H9 (cell line): ENCODE data around the gene HAVCR1. TPM values are rescaled to one million over a fixed set of nuclear protein-coding genes. Genes with fewer than 3 reads are reported as not detected.
"Not testable (repeated sequence)": the region's sequence is repeated elsewhere in the genome, so short reads cannot be mapped to it uniquely, and the experiment has no call there.

Experiments used
- DNase-seq: peaks from one replicate; pipeline ENCODE4 v3.0.0-alpha.2; 2017
- H2AFZ ChIP-seq: one replicate; pipeline ENCODE4 v1.6.1; 2013; ENCODE audit warnings: mild to moderate bottlenecking, low read length, control low read depth, moderate library complexity
- H2AK5ac ChIP-seq: 2 replicates; pipeline ENCODE4 v1.6.1; 2013; ENCODE audit warnings: low read length, control low read depth, mixed read lengths; ENCODE audit not compliant: insufficient read length
- H2BK120ac ChIP-seq: one replicate; pipeline ENCODE4 v1.6.1; 2013; ENCODE audit warnings: low read depth, mild to moderate bottlenecking, low read length, control low read depth, inconsistent platforms; ENCODE audit not compliant: poor library complexity, severe bottlenecking
- H2BK12ac ChIP-seq: 2 replicates; pipeline ENCODE4 v1.6.1; 2013; ENCODE audit warnings: low read length, control low read depth, mixed read lengths, low read depth; ENCODE audit not compliant: insufficient read length
- H2BK15ac ChIP-seq: 2 replicates; pipeline ENCODE4 v1.6.1; 2013; ENCODE audit warnings: low read depth, low read length, control low read depth
- H2BK20ac ChIP-seq: one replicate; pipeline ENCODE4 v1.6.1; 2013; ENCODE audit warnings: low read depth, mild to moderate bottlenecking, low read length, control low read depth, inconsistent platforms; ENCODE audit not compliant: poor library complexity, severe bottlenecking
- H2BK5ac ChIP-seq: 2 replicates; pipeline ENCODE4 v1.6.1; 2013; ENCODE audit warnings: low read length, control low read depth, mixed read lengths; ENCODE audit not compliant: insufficient read length
- H3K14ac ChIP-seq: 2 replicates; pipeline ENCODE4 v1.6.1; 2013; ENCODE audit warnings: low read length, control low read depth; ENCODE audit not compliant: insufficient read depth
- H3K18ac ChIP-seq: 2 replicates; pipeline ENCODE4 v1.6.1; 2013; ENCODE audit warnings: low read depth, mild to moderate bottlenecking, mixed read lengths, low read length, control low read depth; ENCODE audit not compliant: insufficient read length
- H3K23ac ChIP-seq: 2 replicates; pipeline ENCODE4 v1.6.1; 2013; ENCODE audit warnings: low read length, control low read depth, mixed read lengths, low read depth; ENCODE audit not compliant: insufficient read length
- H3K23me2 ChIP-seq: 2 replicates; pipeline ENCODE4 v1.6.1; 2013; ENCODE audit warnings: low read depth, mild to moderate bottlenecking, mixed read lengths, low read length, control low read depth; ENCODE audit not compliant: insufficient read length, poor library complexity, severe bottlenecking
- H3K27ac ChIP-seq: 2 replicates; pipeline ENCODE4 v1.5.1; 2013; ENCODE audit warnings: low read length, control low read depth, mixed read lengths, low read depth; ENCODE audit not compliant: insufficient read length
- H3K27me3 ChIP-seq: 2 replicates; pipeline ENCODE4 v1.6.1; 2013; ENCODE audit warnings: low read length, control low read depth, inconsistent platforms; ENCODE audit not compliant: insufficient read depth
- H3K4ac ChIP-seq: 2 replicates; pipeline ENCODE4 v1.6.1; 2013; ENCODE audit warnings: low read depth, mild to moderate bottlenecking, control low read depth, inconsistent platforms, low read length, moderate library complexity
- H3K4me1 ChIP-seq: 2 replicates; pipeline ENCODE4 v1.6.1; 2013; ENCODE audit warnings: low read length, control low read depth, inconsistent platforms; ENCODE audit not compliant: insufficient read depth
- H3K4me2 ChIP-seq: 2 replicates; pipeline ENCODE4 v1.6.1; 2013; ENCODE audit warnings: low read length, control low read depth, mixed read lengths; ENCODE audit not compliant: insufficient read length, insufficient read depth
- H3K56ac ChIP-seq: 2 replicates; pipeline ENCODE4 v1.6.1; 2013; ENCODE audit warnings: low read depth, mild to moderate bottlenecking, mixed read lengths, low read length, control low read depth; ENCODE audit not compliant: insufficient read length
- H3K79me1 ChIP-seq: 2 replicates; pipeline ENCODE4 v1.6.1; 2013; ENCODE audit warnings: low read depth, mild to moderate bottlenecking, moderate library complexity, low read length, control low read depth, inconsistent platforms; ENCODE audit not compliant: insufficient read depth, poor library complexity, severe bottlenecking
- H3K79me2 ChIP-seq: 2 replicates; pipeline ENCODE4 v1.6.1; 2013; ENCODE audit warnings: low read length, control low read depth, inconsistent platforms; ENCODE audit not compliant: insufficient read depth
- H3K9ac ChIP-seq: 2 replicates; pipeline ENCODE4 v1.6.1; 2013; ENCODE audit warnings: low read length, control low read depth, mixed read lengths; ENCODE audit not compliant: insufficient read length; ENCODE audit errors: extremely low read depth
- H3K9me3 ChIP-seq: one replicate; pipeline ENCODE4 v1.6.1; 2013; ENCODE audit warnings: low read depth, low read length, inconsistent platforms; ENCODE audit not compliant: control insufficient read depth
- H3T11ph ChIP-seq: one replicate; pipeline ENCODE4 v1.6.1; 2013; ENCODE audit warnings: mild to moderate bottlenecking, low read length, control low read depth, inconsistent platforms
- H4K20me1 ChIP-seq: one replicate; pipeline ENCODE4 v1.6.1; 2013; ENCODE audit not compliant: control insufficient read depth, insufficient read length, insufficient read depth
- H4K5ac ChIP-seq: 2 replicates; pipeline ENCODE4 v1.6.1; 2013; ENCODE audit warnings: low read depth, mild to moderate bottlenecking, mixed read lengths, low read length, control low read depth; ENCODE audit not compliant: insufficient read length
- H4K8ac ChIP-seq: replicated peaks from 2 replicates; pipeline ENCODE4 v1.6.1; 2013; ENCODE audit warnings: low read length, control low read depth, mixed read lengths, low read depth; ENCODE audit not compliant: insufficient read length
- H4K91ac ChIP-seq: 2 replicates; pipeline ENCODE4 v1.6.1; 2013; ENCODE audit warnings: low read depth, mild to moderate bottlenecking, moderate library complexity, mixed read lengths, low read length, control low read depth; ENCODE audit not compliant: insufficient read length
- H3K27ac Mint-ChIP-seq, 3 experiments: 2 replicates in 2 of 3; 3 replicates in 1 of 3; pipeline ENCODE4 v1.8.0; 2020 to 2021; ENCODE audit warnings: mixed read lengths in 3 of 3, mild to moderate bottlenecking in 1 of 3, moderate library complexity in 1 of 3
- H3K27me3 Mint-ChIP-seq: 2 replicates; pipeline ENCODE4 v1.8.0; 2021; ENCODE audit warnings: low read depth, mild to moderate bottlenecking, moderate library complexity, mixed read lengths
- H3K36me3 Mint-ChIP-seq, 3 experiments: 2 replicates in 2 of 3; 3 replicates in 1 of 3; pipeline ENCODE4 v1.8.0; 2020 to 2021; ENCODE audit warnings: low read depth in 3 of 3, mixed read lengths in 3 of 3; ENCODE audit not compliant: insufficient read depth in 1 of 3
- H3K4me1 Mint-ChIP-seq, 2 experiments: 2 replicates each; pipeline ENCODE4 v1.8.0; 2020; ENCODE audit warnings: mixed read lengths in 2 of 2
- H3K4me3 Mint-ChIP-seq, 2 experiments: 2 replicates in 1 of 2; 3 replicates in 1 of 2; pipeline ENCODE4 v1.8.0; 2020 to 2021; ENCODE audit warnings: mild to moderate bottlenecking in 2 of 2, mixed read lengths in 2 of 2, moderate library complexity in 1 of 2
- H3K9me3 Mint-ChIP-seq, 2 experiments: 2 replicates in 1 of 2; 3 replicates in 1 of 2; pipeline ENCODE4 v1.8.0; 2020; ENCODE audit warnings: mild to moderate bottlenecking in 2 of 2, mixed read lengths in 2 of 2, moderate library complexity in 1 of 2
- WGBS: extraction: QIAGEN DNeasy Blood & Tissue Kit; methylation state at CpG from one replicate; pipeline ENCODE4 v1.1.7; 2013; ENCODE audit warnings: missing lambda C conversion rate, low lambda C conversion rate, mixed read lengths; ENCODE audit not compliant: insufficient read length; ENCODE audit errors: extremely low coverage; 5-methylcytosine and 5-hydroxymethylcytosine counted together
- total RNA-seq: library from RNA; stranded (reverse); gene quantifications from 2 replicates; pipeline ENCODE4 v1.2.1, GENCODE V29; 2021
- TF ChIP-seq, protein P1 (sequence below): fragments of 200-600 bp; sonication (generic); conservative IDR thresholded peaks from 3 replicates; pipeline ENCODE4 v1.8.0; 2021; ENCODE audit warnings: antibody characterized with exemption, mild to moderate bottlenecking

The HAVCR1 gene
- total RNA-seq, 1 experiment from 2014 or later: not detected

DNA sequence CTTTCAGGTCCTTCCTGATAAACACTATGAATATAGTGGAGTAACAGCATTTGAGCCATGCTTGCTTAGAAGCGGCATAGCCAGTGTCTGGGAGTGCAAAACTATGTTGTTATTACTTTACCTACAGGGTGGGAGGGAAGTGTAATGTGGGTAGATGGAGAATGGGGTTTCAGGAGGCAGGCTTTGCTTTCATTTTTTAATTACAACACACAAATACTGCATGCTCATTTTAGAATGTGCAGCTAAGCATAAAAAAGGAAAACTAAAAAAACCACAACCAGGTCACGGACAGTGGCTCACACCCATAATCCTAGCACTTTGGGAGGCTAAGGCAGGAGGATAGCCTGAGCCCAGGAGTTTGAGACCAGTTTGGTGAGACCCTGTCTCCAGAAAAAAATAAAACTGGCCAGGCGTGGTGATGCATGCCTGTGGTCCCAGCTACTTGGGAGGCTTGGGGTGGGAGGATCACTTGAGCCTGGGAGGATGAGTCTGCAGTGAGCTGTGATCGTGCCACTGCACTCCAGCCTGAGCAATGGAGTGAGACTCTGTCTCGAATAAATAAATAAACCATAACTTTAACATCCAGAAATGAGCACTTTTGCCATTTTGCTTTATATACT is 20.2 kb downstream of the HAVCR1 start:
- Histone ChIP-seq H3T11ph (no peak overlapping the region), H3K4me1 (no peaks in the 10 kb centered on the region), H3K18ac (no peak overlapping the region), H3K14ac (no peak overlapping the region), H2AFZ (no peak overlapping the region), H3K9ac (no peak overlapping the region), H3K27ac (no peak overlapping the region), H3K56ac (no peak overlapping the region), H2BK15ac (no peak overlapping the region), H2AK5ac (no peak overlapping the region), H4K91ac (no peak overlapping the region), H3K79me1 (no peaks in the 10 kb centered on the region), H3K27me3 (no peaks in the 10 kb centered on the region), H4K20me1 (no peaks in the 10 kb centered on the region), H2BK20ac (no peak overlapping the region), H3K4me2 (no peak overlapping the region), H2BK12ac (no peak overlapping the region), H4K8ac (no peak overlapping the region), H2BK5ac (no peak overlapping the region), H4K5ac (no peak overlapping the region), H3K9me3 (no peaks in the 10 kb centered on the region), H3K23ac (no peak overlapping the region), H3K4ac (no peak overlapping the region), H3K79me2 (no peaks in the 10 kb centered on the region), H3K23me2 (no peaks in the 10 kb centered on the region), H2BK120ac (no peak overlapping the region)
- H3K4me3 Mint-ChIP-seq: no peak overlapping the region
- H3K27me3 Mint-ChIP-seq: no peaks in the 10 kb centered on the region; the same call in 1 of the 2 replicates
- H3K4me1 Mint-ChIP-seq: peaks cover 18 to 27% of the 10 kb centered on the region in 2 experiments
- TF ChIP-seq, protein P1, sequence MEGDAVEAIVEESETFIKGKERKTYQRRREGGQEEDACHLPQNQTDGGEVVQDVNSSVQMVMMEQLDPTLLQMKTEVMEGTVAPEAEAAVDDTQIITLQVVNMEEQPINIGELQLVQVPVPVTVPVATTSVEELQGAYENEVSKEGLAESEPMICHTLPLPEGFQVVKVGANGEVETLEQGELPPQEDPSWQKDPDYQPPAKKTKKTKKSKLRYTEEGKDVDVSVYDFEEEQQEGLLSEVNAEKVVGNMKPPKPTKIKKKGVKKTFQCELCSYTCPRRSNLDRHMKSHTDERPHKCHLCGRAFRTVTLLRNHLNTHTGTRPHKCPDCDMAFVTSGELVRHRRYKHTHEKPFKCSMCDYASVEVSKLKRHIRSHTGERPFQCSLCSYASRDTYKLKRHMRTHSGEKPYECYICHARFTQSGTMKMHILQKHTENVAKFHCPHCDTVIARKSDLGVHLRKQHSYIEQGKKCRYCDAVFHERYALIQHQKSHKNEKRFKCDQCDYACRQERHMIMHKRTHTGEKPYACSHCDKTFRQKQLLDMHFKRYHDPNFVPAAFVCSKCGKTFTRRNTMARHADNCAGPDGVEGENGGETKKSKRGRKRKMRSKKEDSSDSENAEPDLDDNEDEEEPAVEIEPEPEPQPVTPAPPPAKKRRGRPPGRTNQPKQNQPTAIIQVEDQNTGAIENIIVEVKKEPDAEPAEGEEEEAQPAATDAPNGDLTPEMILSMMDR: no peak
- no CpG with 5 or more reads among the region's 5 CpGs for WGBS
- no peaks in the 10 kb centered on the region for H3K9me3 Mint-ChIP-seq
- DNase-seq: no peak
- H3K27ac Mint-ChIP-seq: 0 out of 7 replicates have a peak overlapping the region, but pooled peaks of 1 of the 3 experiments have one; percentile 36
- no peaks in the 10 kb centered on the region; a peak in 1 of 7 replicates for H3K36me3 Mint-ChIP-seq

- not testable (repeated sequence) for H2BK20ac ChIP-seq, H3K4ac ChIP-seq, DNase-seq, H3K9me3 ChIP-seq, H3K4me3 Mint-ChIP-seq, H3K4me2 ChIP-seq, H3K9ac ChIP-seq, H3K23me2 ChIP-seq, H3K36me3 Mint-ChIP-seq, H3K27me3 ChIP-seq, H3T11ph ChIP-seq, H3K79me2 ChIP-seq, H3K18ac ChIP-seq, H2BK15ac ChIP-seq, H3K9me3 Mint-ChIP-seq, H2BK12ac ChIP-seq, H4K8ac ChIP-seq, H4K5ac ChIP-seq, H3K79me1 ChIP-seq, H4K91ac ChIP-seq, H3K4me1 ChIP-seq, H2AK5ac ChIP-seq, H4K20me1 ChIP-seq, H3K23ac ChIP-seq, H3K27me3 Mint-ChIP-seq, H3K27ac ChIP-seq, H2BK5ac ChIP-seq, H3K14ac ChIP-seq, H3K56ac ChIP-seq, H2BK120ac ChIP-seq
- H2AFZ ChIP-seq: peak overlapping the region; percentile 40
- H3K27ac Mint-ChIP-seq: peak overlapping the region; percentile 52 to 59 (median 53); a peak in 4 of 7 replicates
- WGBS: no CpG with 5 or more reads among the region's 17 CpGs
- H3K4me1 Mint-ChIP-seq: peaks cover 22 to 29% of the 10 kb centered on the region in 2 experiments
These were observed 24.5 kb downstream of the HAVCR1 start for GRCh38 chr5:157034106-157035072.
